ENCODE measurements around the gene USH2A. TPM values are rescaled to one million over a fixed set of nuclear protein-coding genes. Genes with fewer than 3 reads are reported as not detected.

USH2A gene
- total RNA-seq, 1 donor = under 0.01 TPM

GRCh38 chr1:216270086-216270773, 153.0 kb downstream of the USH2A start:
- no peak for DNase-seq (ENCODE audit: low read depth)

GRCh38 chr1:216261631-216262030, 161.6 kb downstream of the USH2A start:
- no peak for TF ChIP-seq CTCF (IDR thresholded peaks at IDR 0.05; ENCODE audit: insufficient read depth, low read depth, low read length)
- no peak overlapping the region for H3K4me3 ChIP-seq (ENCODE audit: low read depth, low read length)
- no peak for DNase-seq (ENCODE audit: low read depth)

More at GRCh38 chr1:216270086-216270773, 153.0 kb downstream of the USH2A start:
- no peak for TF ChIP-seq CTCF (IDR thresholded peaks at IDR 0.05; ENCODE audit: insufficient read depth, low read depth, low read length)
- H3K4me3 ChIP-seq (ENCODE audit: low read depth, low read length) = no peak overlapping the region

GRCh38 chr1:216258856-216259255, 164.4 kb downstream of the USH2A start:
- no peak for DNase-seq (ENCODE audit: low read depth)
- TF ChIP-seq CTCF (IDR thresholded peaks at IDR 0.05; ENCODE audit: insufficient read depth, low read depth, low read length) = no peak

GRCh38 chr1:216258386-216258785, 164.9 kb downstream of the USH2A start:
- no peak for TF ChIP-seq CTCF (IDR thresholded peaks at IDR 0.05; ENCODE audit: insufficient read depth, low read depth, low read length)
- no peak overlapping the region for H3K4me3 ChIP-seq (ENCODE audit: low read depth, low read length)
- no peak for DNase-seq (ENCODE audit: low read depth)

More at GRCh38 chr1:216258856-216259255, 164.4 kb downstream of the USH2A start:
- no peak overlapping the region for H3K4me3 ChIP-seq (ENCODE audit: low read depth, low read length)

- DNase-seq (ENCODE audit: low read depth) = no peak
- no peak for TF ChIP-seq CTCF (IDR thresholded peaks at IDR 0.05; ENCODE audit: insufficient read depth, low read depth, low read length)
- H3K4me3 ChIP-seq (ENCODE audit: low read depth, low read length) = no peak overlapping the region
These were observed 172.4 kb downstream of the USH2A start for GRCh38 chr1:216250861-216251260.

- TF ChIP-seq CTCF (IDR thresholded peaks at IDR 0.05; ENCODE audit: insufficient read depth, low read depth, low read length) = no peak
- no peak overlapping the region for H3K4me3 ChIP-seq (ENCODE audit: low read depth, low read length)
- no peak for DNase-seq (ENCODE audit: low read depth)
These were observed 174.6 kb downstream of the USH2A start for GRCh38 chr1:216248628-216249027.

GRCh38 chr1:216247937-216248336, 175.3 kb downstream of the USH2A start:
- DNase-seq (ENCODE audit: low read depth) = no peak
- H3K4me3 ChIP-seq (ENCODE audit: low read depth, low read length) = no peak overlapping the region
- TF ChIP-seq CTCF (IDR thresholded peaks at IDR 0.05; ENCODE audit: insufficient read depth, low read depth, low read length) = no peak
